Stromal cell of bone marrow (primary cell): Measurements from ENCODE around the gene INTS6L.
"Not testable (repeated sequence)": the region's sequence is repeated elsewhere in the genome, so short reads cannot be mapped to it uniquely, and the experiment has no call there.

Experiments
- DNase-seq: peaks from one replicate; pipeline ENCODE4 v3.0.0-alpha.2; 2012; ENCODE audit warnings: low read depth

INTS6L gene

DNA sequence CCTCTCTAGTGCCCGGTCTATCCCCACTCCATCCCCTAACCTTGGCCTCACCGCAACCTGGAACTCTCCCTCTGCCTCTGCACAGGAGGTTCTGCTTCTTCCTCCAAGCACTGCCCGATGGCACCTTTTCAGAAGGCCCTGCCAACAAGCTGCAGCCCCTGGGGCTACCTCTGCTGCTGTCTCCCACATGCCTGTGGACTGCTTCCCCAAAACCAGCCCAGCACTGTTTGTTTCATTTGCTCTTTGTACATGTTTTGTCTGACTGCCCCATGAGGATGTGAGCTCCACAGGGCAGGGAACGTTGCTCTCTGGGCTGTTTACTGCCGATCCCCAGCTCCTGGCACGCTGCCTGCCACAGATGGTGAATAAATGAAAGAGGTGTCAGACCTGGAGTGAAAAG lies 85.4 kb downstream of the INTS6L start:
- DNase-seq: no peak

DNA sequence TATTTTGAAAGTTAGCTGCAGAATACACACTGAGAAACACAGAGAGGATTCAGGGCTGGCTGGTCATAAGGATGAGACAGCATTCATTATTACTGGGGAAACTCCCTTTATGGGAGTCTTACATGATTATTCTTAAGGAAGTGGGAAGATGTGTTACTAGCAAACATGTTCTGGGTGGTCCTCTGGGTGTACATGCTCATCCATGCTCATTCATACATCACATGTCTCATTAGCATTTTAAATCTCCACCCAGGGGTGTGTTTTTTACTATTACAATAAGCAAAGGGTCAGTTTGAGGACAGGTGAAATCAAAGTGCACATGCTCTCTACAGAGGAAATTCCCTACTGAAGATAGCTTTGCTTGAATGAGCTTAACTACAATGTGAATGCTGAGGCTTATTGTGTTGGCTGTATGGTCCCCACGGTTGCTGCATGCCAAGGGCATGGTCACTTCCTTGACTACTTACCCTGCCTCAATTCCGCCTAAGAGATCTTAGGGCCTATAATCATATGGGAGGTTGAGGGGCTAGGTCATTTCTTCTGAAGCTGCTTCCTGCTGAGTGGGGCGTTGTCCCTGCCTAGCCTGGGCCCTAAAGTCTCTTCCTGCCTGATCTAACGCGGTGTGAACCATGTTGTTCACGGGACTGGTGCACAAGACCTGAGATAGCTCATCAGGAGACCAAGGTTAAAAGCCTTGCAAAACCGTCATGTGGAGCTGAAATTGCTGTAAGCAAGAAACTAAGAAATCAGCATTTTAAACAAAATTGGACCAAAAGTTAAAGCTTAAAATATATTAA lies 104.1 kb downstream of the INTS6L start:
- not testable (repeated sequence) for DNase-seq

DNA sequence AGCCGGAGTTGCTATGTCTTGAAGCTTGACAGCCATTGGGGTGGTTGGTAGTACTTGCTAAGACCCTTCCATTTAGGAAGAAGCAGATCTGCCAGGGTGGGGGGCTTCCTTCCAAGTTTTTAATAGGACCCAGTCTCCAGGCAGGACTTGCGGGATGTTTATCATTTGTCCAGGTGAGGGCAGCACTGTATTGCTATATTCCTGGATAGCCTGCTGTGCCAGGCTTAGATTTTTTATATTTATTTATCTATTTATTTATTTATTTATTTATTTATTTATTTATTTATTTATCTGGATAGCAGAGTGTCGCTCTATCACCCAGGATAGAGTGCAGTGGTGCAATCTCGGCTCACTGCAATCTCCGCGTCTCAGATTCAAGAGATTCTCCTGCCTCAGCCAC lies 105.5 kb downstream of the INTS6L start:
- DNase-seq: no peak

DNA sequence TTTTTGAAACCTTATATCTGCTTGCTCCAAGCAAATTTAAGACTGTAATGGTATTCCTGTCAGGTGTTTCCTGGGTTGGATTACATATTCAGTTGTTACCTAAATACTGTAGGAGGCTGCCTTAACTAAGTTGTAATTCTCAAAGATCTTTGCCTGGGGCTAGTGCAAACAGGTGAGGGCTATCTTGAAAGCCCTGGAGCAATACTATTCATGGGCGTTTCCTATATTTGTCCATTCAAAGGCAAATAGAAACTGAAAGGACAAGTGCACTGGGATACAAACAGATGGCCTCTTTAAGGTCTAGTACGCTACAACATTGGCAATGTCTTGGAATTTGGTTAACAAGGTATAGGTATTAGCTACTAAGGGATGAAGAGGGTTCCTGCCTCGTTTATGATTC lies 108.9 kb downstream of the INTS6L start:
- no peak for DNase-seq
